Esophagus muscularis mucosa (tissue), 3 donors: ENCODE measurements around the gene ASB18.

Experiments
- POLR2A ChIP-seq: fragments of 450-650 bp; IDR thresholded peaks from one replicate; pipeline ENCODE4 v1.6.1; 2017; ENCODE audit warnings: antibody characterized with exemption, moderate library complexity, mild to moderate bottlenecking, low read depth
- TF ChIP-seq, protein P1 (sequence below), 3 experiments: fragments of 200-600 bp in 2 of 3; fragments of 450-650 bp in 1 of 3; sonication (generic) in 2 of 3; IDR thresholded peaks; one replicate each; pipeline ENCODE4 v1.5.1; 2017 to 2019; ENCODE audit warnings: antibody characterized with exemption in 3 of 3, mild to moderate bottlenecking in 2 of 3, moderate library complexity in 1 of 3

DNA sequence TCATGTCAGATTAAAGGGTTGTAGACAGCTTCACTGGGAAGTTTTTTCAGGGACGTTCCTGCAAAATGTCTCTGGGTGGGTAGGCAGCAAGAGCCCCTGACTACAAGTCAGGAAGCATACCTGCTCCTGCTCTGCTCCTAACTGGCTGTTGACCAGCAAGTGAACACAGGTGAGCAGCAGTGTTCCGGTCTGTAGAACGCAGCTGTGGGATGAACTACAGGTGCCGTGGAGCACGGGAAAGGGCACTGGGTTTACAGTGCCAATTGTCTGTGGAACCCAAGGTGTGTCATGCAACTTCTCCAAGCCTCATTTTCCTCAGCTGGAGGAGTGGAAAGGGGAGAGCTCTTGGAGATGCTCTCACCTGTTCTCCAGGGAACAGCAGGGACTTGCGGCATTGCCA is 6.6 kb downstream of the ASB18 start:
- TF ChIP-seq, protein P1, sequence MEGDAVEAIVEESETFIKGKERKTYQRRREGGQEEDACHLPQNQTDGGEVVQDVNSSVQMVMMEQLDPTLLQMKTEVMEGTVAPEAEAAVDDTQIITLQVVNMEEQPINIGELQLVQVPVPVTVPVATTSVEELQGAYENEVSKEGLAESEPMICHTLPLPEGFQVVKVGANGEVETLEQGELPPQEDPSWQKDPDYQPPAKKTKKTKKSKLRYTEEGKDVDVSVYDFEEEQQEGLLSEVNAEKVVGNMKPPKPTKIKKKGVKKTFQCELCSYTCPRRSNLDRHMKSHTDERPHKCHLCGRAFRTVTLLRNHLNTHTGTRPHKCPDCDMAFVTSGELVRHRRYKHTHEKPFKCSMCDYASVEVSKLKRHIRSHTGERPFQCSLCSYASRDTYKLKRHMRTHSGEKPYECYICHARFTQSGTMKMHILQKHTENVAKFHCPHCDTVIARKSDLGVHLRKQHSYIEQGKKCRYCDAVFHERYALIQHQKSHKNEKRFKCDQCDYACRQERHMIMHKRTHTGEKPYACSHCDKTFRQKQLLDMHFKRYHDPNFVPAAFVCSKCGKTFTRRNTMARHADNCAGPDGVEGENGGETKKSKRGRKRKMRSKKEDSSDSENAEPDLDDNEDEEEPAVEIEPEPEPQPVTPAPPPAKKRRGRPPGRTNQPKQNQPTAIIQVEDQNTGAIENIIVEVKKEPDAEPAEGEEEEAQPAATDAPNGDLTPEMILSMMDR (IDR thresholded peaks at IDR 0.05): no peak
- no peak for TF ChIP-seq POLR2A
